EH (cell line): Measurements from ENCODE around the gene ANKFY1.
"Not testable (repeated sequence)": the region's sequence is repeated elsewhere in the genome, so short reads cannot be mapped to it uniquely, and the experiment has no call there.

Source experiments
- DNase-seq: peaks from one replicate; pipeline ENCODE4 v3.0.0-alpha.2; 2015; ENCODE audit warnings: low read depth

ANKFY1 gene

GRCh38 chr17:4256952-4257351 is 6.8 kb downstream of the ANKFY1 start:
- peak; percentile 13 for DNase-seq

DNA sequence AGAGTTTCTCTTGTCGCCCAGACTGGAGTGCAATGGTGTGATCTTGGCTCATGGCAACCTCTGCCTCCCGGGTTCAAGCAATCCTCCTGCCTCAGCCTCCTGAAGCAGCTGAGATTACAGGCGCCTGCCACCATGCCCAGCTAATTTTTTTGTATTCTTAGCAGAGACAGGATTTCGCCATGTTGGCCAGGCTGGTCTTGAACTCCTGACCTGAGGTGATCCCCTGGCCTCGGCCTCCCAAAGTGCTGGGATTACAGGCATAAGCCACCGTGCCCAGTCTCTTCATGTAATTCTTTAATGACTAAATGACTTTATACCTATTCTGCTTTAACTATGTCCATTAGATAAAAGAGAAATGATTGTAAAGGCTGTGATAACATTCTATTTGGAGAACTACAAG is 8.5 kb downstream of the ANKFY1 start:
- not testable (repeated sequence) for DNase-seq

GRCh38 chr17:4250887-4251286 is 12.9 kb downstream of the ANKFY1 start:
- DNase-seq = no peak

DNA sequence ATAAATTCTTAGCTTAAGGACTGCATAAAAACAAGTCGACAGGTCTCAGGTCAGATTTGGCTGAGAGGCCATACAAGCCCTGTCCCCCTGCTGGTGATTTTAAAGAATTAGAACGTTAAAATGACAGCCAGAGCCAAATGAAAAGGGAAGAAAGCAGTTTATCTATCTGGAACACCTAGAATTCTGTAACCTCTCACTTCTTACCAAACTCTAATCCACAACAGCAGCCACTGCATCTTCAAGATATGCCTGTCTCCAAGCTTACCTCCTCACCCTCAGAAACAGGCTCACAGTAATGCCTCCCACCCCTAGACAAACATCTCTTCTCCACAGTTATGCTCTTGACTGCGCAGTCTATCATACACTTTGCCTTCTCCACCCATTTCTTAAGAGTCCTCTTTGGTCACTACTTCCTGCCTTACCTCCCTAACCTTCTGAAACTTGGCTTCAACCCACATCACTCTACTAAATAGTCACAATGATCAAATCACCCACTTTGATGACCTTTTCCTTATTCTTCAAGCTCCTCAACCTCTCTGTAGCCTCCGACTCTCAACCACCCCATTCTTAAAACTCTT is 14.2 kb downstream of the ANKFY1 start:
- DNase-seq = peak; percentile 52

- DNase-seq = no peak
These were observed 15.1 kb downstream of the ANKFY1 start for GRCh38 chr17:4248504-4249277.

DNA sequence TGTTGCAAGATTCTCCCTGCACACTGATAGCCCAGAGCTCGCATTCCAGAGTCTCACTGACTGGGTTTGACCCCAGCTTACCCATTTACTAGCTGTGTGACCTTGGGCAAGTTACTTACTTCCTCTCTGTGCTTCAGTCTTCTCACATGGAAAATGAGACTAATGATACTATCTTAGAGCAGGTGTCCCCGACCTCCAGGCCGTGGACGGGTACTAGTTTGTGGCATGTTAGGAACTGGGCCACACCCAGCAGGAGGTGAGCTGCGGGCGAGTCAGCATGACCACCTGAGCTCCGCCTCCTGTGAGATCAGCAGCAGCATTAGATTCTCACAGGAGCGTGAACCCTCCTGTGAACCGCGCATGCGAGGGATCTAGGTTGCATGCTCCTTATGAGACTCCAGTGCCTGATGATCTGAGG is 15.8 kb downstream of the ANKFY1 start:
- DNase-seq = peak; percentile 22

GRCh38 chr17:4247361-4247970 is 16.3 kb downstream of the ANKFY1 start:
- DNase-seq = no peak

- no peak for DNase-seq
These were observed 17.1 kb downstream of the ANKFY1 start for GRCh38 chr17:4246674-4247073.

- DNase-seq = no peak
These were observed 22.2 kb downstream of the ANKFY1 start for GRCh38 chr17:4241535-4241934.

DNA sequence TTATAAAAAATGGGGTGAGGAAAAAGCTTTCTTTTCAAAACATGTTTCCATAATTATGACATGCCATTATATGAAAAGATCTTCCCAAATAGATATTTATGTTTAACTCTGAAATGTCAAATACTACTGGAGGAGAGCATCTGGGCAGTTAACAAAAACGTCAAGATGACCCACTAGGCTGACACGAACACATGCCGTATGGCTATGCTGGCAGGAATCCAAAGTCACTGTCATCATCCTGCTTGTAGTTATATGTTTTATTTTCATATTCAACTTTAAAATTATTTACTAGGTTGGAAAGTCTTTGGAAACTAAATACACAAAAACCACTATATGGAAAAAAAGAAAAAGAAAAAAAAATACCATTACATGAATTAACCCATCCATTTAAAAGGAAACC is 27.3 kb downstream of the ANKFY1 start:
- DNase-seq = peak; percentile 35

DNA sequence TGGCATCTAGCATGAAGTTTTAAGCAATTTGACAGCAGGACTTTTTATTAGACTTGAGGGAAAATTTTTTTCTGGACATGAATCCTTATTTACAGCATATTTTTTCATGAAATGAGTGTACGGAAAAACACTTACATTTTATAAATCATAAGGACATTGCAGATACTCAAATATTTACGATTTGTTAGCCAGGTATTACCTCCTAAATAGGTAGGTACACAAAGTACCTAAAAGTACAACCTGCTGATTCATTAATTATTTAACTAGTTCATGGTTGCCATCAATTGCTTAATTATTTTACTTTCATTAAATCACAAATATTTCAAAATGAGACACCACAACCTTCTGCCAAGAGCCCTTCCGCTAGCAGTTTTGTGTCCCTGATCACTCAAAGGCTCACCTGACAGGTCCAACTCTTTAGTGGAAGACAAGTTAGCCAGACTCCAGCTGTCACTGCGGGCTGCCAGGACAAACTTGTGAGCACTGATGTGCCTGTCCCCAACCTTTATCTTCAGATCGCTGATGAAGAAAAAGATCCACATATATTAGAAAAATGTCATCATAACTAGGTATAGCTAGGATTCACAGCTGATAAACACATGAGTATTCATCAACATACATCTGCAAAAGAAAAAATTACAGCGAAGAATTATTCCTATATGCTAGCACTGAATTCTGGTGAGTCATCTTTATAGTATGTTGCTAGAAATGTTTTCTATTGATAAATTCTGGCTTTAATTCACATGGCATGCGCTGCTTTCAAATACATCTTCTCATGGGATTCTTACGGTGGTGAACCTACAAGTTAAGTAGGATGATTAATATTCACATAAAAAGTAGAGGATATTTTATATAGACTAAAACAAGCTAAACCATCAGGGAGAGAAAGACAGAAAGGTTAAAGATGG is 28.2 kb downstream of the ANKFY1 start:
- DNase-seq = peak; percentile 12

- DNase-seq = peak; percentile 47
These were observed 29.4 kb downstream of the ANKFY1 start for GRCh38 chr17:4234401-4234800.

DNA sequence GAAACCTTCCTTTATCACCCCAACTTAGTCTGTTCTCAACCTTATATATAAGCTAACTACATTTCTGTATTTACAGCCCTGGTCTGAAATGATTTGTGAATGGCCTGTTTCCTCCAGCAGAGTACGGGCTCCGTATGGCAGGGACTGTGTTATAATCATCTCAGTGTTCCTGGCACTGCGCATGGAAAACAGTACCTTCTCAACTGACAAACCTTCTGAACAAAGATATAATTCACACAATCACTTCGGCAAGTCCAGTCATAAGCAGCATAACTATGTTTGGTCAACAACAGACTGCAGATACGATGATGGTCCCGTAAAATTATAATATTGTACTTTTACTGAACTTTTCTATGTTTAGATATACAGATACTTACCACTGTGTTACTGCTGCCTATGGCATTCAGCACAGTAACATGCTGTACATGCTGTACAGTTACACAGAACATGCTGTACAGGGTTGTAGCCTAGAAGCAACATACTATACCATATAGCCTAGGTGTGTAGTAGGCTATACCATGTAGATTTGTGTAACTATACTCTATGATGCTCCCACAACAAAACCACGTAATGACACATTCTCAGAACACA is 30.0 kb downstream of the ANKFY1 start:
- no peak for DNase-seq

- peak; percentile 61 for DNase-seq
These were observed 31.5 kb downstream of the ANKFY1 start for GRCh38 chr17:4232168-4232813.

DNA sequence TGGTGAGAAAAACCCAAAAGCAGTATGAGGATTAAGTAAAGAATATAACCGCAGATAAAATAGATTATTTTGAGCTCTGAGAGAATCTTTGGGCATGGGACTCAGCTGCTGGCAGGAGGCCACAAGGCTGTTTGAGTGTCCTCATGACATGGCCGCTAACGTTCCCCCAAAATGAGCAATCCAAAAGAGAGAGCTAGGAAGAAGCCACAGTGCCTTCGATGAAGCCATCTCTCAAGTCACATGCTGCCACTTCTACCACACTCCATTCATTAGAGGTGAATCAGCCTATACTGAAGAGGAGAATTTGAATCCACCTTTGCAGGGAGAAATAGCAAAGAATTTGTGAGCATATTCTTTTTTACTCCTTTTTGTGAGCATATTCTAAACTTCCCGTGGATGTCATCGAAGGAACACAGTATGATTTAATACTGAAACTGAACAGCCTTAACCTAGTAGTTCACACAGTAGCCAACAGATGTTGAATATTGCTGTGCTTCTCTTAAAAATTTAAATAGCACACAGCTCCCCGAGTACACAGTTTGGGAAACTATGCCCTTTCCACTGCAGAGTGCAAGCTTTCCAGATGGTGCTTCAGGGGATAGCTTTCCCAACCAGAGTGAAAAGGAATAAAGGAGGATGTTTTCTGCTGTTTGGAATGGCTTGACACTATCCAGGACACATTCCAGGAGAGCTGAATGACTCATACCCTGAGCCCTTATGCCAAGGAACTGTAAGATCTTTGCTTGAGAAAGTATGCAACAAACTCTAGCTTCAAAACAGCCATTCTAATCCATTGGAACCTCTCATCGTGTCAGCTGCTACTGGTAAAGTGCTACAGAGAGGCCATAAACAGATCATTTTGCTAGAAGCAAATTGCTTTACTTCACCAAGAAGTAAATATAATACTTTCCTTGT is 33.9 kb downstream of the ANKFY1 start:
- peak; percentile 99 for DNase-seq

- DNase-seq = no peak
These were observed 41.7 kb downstream of the ANKFY1 start for GRCh38 chr17:4221899-4222659.

DNA sequence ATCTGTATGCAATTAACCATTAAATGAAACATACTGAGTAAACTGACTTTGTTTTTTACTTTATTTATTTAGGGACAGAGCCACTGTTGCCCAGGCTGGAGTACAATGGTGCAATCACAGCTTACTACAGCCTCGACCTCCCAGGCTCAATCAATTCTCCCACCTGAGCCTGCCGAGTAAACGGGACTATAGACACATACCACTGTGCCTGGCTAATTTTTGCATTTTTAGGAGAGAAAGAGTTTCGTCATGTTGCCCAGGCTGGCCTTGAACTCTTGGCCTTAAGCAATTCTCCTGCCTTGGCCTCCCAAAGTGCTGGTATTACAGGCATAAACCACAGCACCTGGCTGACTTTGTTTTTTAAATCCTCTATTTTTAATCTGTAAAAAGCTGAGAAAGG is 42.6 kb downstream of the ANKFY1 start:
- DNase-seq = no peak

DNA sequence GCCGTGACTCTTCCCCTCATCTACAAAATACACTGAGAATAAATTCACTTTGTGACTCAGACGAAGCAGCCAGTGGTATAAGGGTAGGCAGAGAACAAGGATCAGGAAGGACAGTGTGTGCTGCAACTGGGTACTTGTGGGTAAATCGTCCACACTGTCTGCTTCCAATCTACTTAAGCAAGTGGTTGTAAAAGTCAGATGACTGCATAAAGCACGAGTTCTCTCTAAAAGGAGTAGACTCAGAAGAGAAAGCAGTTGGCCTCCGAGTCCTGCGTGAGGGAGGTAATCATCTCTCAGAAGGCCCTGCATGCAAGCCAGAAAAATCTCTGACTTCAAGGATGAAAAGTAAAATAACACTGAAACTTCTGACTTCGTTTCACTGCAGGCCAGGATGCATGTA is 43.1 kb downstream of the ANKFY1 start:
- peak; percentile 13 for DNase-seq

DNA sequence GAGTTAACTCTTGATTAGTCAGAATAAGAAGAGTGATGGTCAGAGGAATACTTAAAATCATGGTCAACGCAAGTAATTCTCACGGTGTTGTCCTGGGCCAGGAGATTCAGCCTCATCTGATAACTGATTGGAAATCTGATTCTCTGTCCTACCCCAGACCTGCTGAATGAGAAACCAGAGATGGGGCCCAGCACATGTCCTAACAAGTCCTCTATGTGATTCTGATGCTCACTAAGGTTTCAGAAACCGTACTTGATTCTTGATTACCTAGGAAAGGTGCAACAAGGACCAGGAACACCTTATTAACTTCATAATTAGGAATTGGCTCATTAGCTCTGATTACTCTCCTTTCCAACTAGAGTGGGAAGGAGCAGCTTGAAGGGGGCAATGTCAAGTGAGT is 44.5 kb downstream of the ANKFY1 start:
- DNase-seq = no peak
